K562 (cell line): Measurements from ENCODE around the gene INMT. TPM values are rescaled to one million over a fixed set of nuclear protein-coding genes. Genes with fewer than 3 reads are reported as not detected.

ENCODE experiments used
- AFF4 ChIP-seq: sonication (generic); formaldehyde crosslinking; IDR thresholded peaks from 2 replicates; pipeline ENCODE4 v1.8.0; 2023; ENCODE audit warnings: mild to moderate bottlenecking, missing genetic modification reagents
- ARID3B ChIP-seq: fragments of 250-450 bp; sonication (Bioruptor Pico); IDR thresholded peaks from 2 replicates; pipeline ENCODE4 v1.4.0; 2020; ENCODE audit warnings: borderline replicate concordance
- CAMTA2 ChIP-seq: fragments of 250-450 bp; sonication (Bioruptor Pico); conservative IDR thresholded peaks from 2 replicates; pipeline ENCODE4 v1.5.1; 2022
- CREBBP ChIP-seq: IDR thresholded peaks from one replicate; pipeline ENCODE4 v1.6.1; 2012; ENCODE audit warnings: low read depth, mild to moderate bottlenecking, control low read depth, inconsistent platforms, low read length
- DNMT1 ChIP-seq: fragments of 450-650 bp; IDR thresholded peaks from 2 replicates; pipeline ENCODE4 v1.6.1; 2016; ENCODE audit warnings: antibody characterized with exemption, mild to moderate bottlenecking
- E2F6 ChIP-seq, 2 experiments: IDR thresholded peaks; 2 replicates each; pipeline ENCODE4 v1.6.1; 2011; ENCODE audit warnings: borderline replicate concordance in 1 of 2, control low read depth in 1 of 2, low read depth in 1 of 2, low read length in 1 of 2, mild to moderate bottlenecking in 1 of 2, mixed read lengths in 1 of 2, moderate library complexity in 1 of 2; ENCODE audit not compliant: insufficient read depth in 1 of 2, insufficient read length in 1 of 2, poor library complexity in 1 of 2, severe bottlenecking in 1 of 2; ENCODE audit errors: extremely low read depth in 1 of 2
- ELF2 ChIP-seq: fragments of 250-450 bp; sonication (Bioruptor Pico); IDR thresholded peaks from 2 replicates; pipeline ENCODE4 v1.5.0; 2021; ENCODE audit warnings: mild to moderate bottlenecking
- ESRRA ChIP-seq: fragments of 450-650 bp; IDR thresholded peaks from 2 replicates; pipeline ENCODE4 v1.6.1; 2014; ENCODE audit warnings: low read depth, mild to moderate bottlenecking, moderate library complexity, borderline replicate concordance
- MEF2D ChIP-seq: conservative IDR thresholded peaks from 2 replicates; pipeline ENCODE4 v1.6.1; 2016; ENCODE audit warnings: low read depth, missing genetic modification characterization, missing compliant biosample characterization
- NFRKB ChIP-seq: fragments of 450-650 bp; IDR thresholded peaks from 2 replicates; pipeline ENCODE4 v1.6.1; 2016; ENCODE audit warnings: low read depth
- POU5F1 ChIP-seq: fragments of 150-350 bp; IDR thresholded peaks from 2 replicates; pipeline ENCODE4 v1.6.1; 2014; ENCODE audit warnings: borderline replicate concordance, low read length, low read depth, mild to moderate bottlenecking; ENCODE audit not compliant: partially characterized antibody
- RBM22 ChIP-seq: fragments of 200-400 bp; formaldehyde crosslinking; IDR thresholded peaks from 2 replicates; pipeline ENCODE4 v1.6.1; 2018; ENCODE audit warnings: low read length, low read depth; ENCODE audit not compliant: poor library complexity, severe bottlenecking
- SRSF7 ChIP-seq: fragments of 200-400 bp; formaldehyde crosslinking; optimal IDR thresholded peaks from 2 replicates; pipeline ENCODE3; 2017; ENCODE audit warnings: mild to moderate bottlenecking, low read depth, low read length
- TBL1XR1 ChIP-seq, 2 experiments: IDR thresholded peaks; 2 replicates each; pipeline ENCODE4 v1.6.1; 2012; ENCODE audit warnings: improper control_type of control experiment in 2 of 2, low read length in 2 of 2, mild to moderate bottlenecking in 1 of 2
- ZC3H11A ChIP-seq: IDR thresholded peaks from 2 replicates; pipeline ENCODE4 v1.6.1; 2012; ENCODE audit warnings: low read depth, low read length, improper control_type of control experiment
- ZNF184 ChIP-seq: sonication (generic); formaldehyde crosslinking; IDR thresholded peaks from 2 replicates; pipeline ENCODE4 v1.5.0; 2020; ENCODE audit warnings: missing genetic modification reagents
- ZNF263 ChIP-seq: sonication (generic); formaldehyde crosslinking; IDR thresholded peaks from 2 replicates; pipeline ENCODE4 v1.8.0; 2022; ENCODE audit warnings: mild to moderate bottlenecking, missing genetic modification reagents, borderline replicate concordance
- ZNF408 ChIP-seq: fragments of 250-450 bp; sonication (Bioruptor Pico); IDR thresholded peaks from 2 replicates; pipeline ENCODE4 v1.4.0; 2020; ENCODE audit warnings: low read depth, mild to moderate bottlenecking, moderate library complexity
- ZNF639 ChIP-seq, 2 experiments: fragments of 200-800 bp in 1 of 2; sonication (Bioruptor generic) in 1 of 2; sonication (generic) in 1 of 2; formaldehyde crosslinking in 1 of 2; IDR thresholded peaks in 1 of 2; conservative IDR thresholded peaks in 1 of 2; 2 replicates each; pipeline versions ENCODE4 v1.5.0 to v1.6.1; 2016 to 2020; ENCODE audit warnings: missing compliant biosample characterization in 1 of 2, missing genetic modification characterization in 1 of 2, missing genetic modification reagents in 1 of 2
- polyA plus RNA-seq, 8 experiments: library from polyadenylated mRNA; depleted of rRNA in 4 of 8; stranded (reverse) in 5 of 8; unstranded in 3 of 8; fragments of >200 nt; fragmentation: Nextera tagmentation in 2 of 8; fragmentation: Illumina TruSeq in 1 of 8; extraction: Ambion mirVana in 2 of 8; extraction: Trizol in 1 of 8; gene quantifications; 2 replicates each; pipeline versions ENCODE4 v1.2.1 to v1.2.3, GENCODE V29; 2011 to 2014; ENCODE audit warnings: inconsistent platforms in 1 of 8, missing spikeins in 1 of 8
- total RNA-seq, 7 experiments: library from RNA; depleted of rRNA in 6 of 7; stranded (reverse); fragments of >200 nt in 6 of 7; fragmentation: Illumina TruSeq in 2 of 7; extraction: Trizol in 2 of 7; gene quantifications; 2 replicates each; pipeline versions ENCODE4 v1.2.1 to v1.2.3, GENCODE V29; 2011 to 2021; ENCODE audit warnings: low replicate concordance in 1 of 7

The INMT gene
- total and polyA plus RNA-seq, 9 of the 15 experiments (the other 6 are each of a cell fraction or from before 2014, with no cell fraction given) = 0.04 to 0.27 TPM; not detected in 7

- peak; percentile 89 for TF ChIP-seq AFF4 (CRISPR knock-in tag)
- no peak for TF ChIP-seq CREBBP
- TF ChIP-seq CAMTA2 (CRISPR knock-in tag) = no peak
- TF ChIP-seq ARID3B (CRISPR knock-in tag) = no peak
- no peak for TF ChIP-seq ZNF184
- peak in 1 of 2 experiments; percentile 14 for TF ChIP-seq E2F6 (IDR thresholded peaks at IDR 0.05; ENCODE audit: borderline replicate concordance in 1 of 2, extremely low read depth in 1 of 2, insufficient read depth in 1 of 2, insufficient read length in 1 of 2, low read depth in 1 of 2, low read length in 1 of 2, poor library complexity in 1 of 2, severe bottlenecking in 1 of 2)
- no peak for TF ChIP-seq ELF2
- TF ChIP-seq ZNF408 (CRISPR knock-in tag) = no peak
- TF ChIP-seq NFRKB = no peak
- no peak for TF ChIP-seq ZC3H11A
- TF ChIP-seq SRSF7 = no peak
- no peak for TF ChIP-seq ZNF639 (CRISPR knock-in tag; conservative IDR thresholded peaks at IDR 0.05 in 1 of 2, IDR thresholded peaks at IDR 0.05 in 1 of 2)
- TF ChIP-seq ESRRA = no peak
- no peak for TF ChIP-seq DNMT1
- 0 out of 2 replicates have a peak, but pooled peaks have one; percentile 28 for TF ChIP-seq ZNF263 (CRISPR knock-in tag)
- TF ChIP-seq POU5F1 = no peak
- TF ChIP-seq RBM22 = peak; percentile 74
- no peak for TF ChIP-seq TBL1XR1 (IDR thresholded peaks at IDR 0.05; ENCODE audit: low read length in 2 of 2)
- TF ChIP-seq MEF2D (tag) = no peak
These were observed 19.4 kb downstream of the INMT start, which contains the start of gene MINDY4 (continued) for GRCh38 chr7:30771174-30771879.
